ENCODE measurements around the gene HINT3. TPM values are rescaled to one million over a fixed set of nuclear protein-coding genes. Genes with fewer than 3 reads are reported as not detected.

HINT3 gene
- total RNA-seq, 1 experiment from 2014 or later: 12.7 TPM

- Histone ChIP-seq H3K27me3 (ENCODE audit: insufficient read depth, low read length) (no peaks in the 10 kb centered on the region), H3K9ac (ENCODE audit: low read length) (no peak overlapping the region), H3K79me2 (ENCODE audit: insufficient read depth, low read length) (no peaks in the 10 kb centered on the region), H2AFZ (ENCODE audit: low read depth, low read length, poor library complexity, severe bottlenecking) (no peak overlapping the region), H3K9me3 (ENCODE audit: control insufficient read depth in 1 of 2, insufficient read depth in 1 of 2, low read depth in 1 of 2, low read length in 2 of 2) (no peaks in the 10 kb centered on the region), H3K9me2 (ENCODE audit: insufficient read depth) (no peaks in the 10 kb centered on the region), H3K4me3 (replicated peaks in 1 of 2; ENCODE audit: low read depth in 1 of 2, low read length in 2 of 2) (no peak overlapping the region), H3K4me1 (ENCODE audit: control insufficient read depth in 1 of 2, insufficient read depth in 2 of 2, low read length in 2 of 2) (no peaks in the 10 kb centered on the region), H3K36me3 (ENCODE audit: control insufficient read depth in 1 of 2, insufficient read depth in 2 of 2, low read length in 2 of 2) (no peaks in the 10 kb centered on the region), H4K20me1 (ENCODE audit: insufficient read depth) (no peaks in the 10 kb centered on the region), H3K4me2 (ENCODE audit: low read length) (no peak overlapping the region), H3K27ac (ENCODE audit: low read depth, low read length) (no peak overlapping the region)
- ChIA-PET POLR2A (no interaction called here), CTCF (interaction anchor here (1.1 to 1.4 kb wide), 2 partner anchors 12 to 25 kb away, joined by 3 read pairs; no protein-coding TSS in a partner anchor), RAD21 (ENCODE audit: low non-redundant PET in 1 of 2, low total read pairs in 2 of 2, uncharacterized antibody in 2 of 2, unreplicated experiment in 2 of 2) (no interaction called here)
- BruUV-seq (replicated peaks): no TSS peak
- no peak for DNase-seq (ENCODE audit: low read depth, low spot score)
- TF ChIP-seq FOSL1 (IDR thresholded peaks at IDR 0.05; ENCODE audit: low read depth) (no peak), JUND (IDR thresholded peaks at IDR 0.05) (no peak), EZH2 (IDR thresholded peaks at IDR 0.05) (no peak), YY1 (IDR thresholded peaks at IDR 0.05; ENCODE audit: extremely low read depth, insufficient replicate concordance, low read depth, low read length) (no peak), REST (IDR thresholded peaks at IDR 0.05; ENCODE audit: low read depth) (no peak), CBX3 (IDR thresholded peaks at IDR 0.05; ENCODE audit: low read depth) (no peak), ATF3 (IDR thresholded peaks at IDR 0.05) (no peak), RAD21 (IDR thresholded peaks at IDR 0.05; ENCODE audit: low read depth) (no peak), EGR1 (IDR thresholded peaks at IDR 0.05; ENCODE audit: low read depth) (no peak), EZH2phosphoT487 (IDR thresholded peaks at IDR 0.05; ENCODE audit: borderline replicate concordance) (no peak), ZFX (IDR thresholded peaks at IDR 0.05) (no peak)
- no peak for ATAC-seq
- intact Hi-C loops (cut with micrococcal nuclease): no loop called here
Observed at GRCh38 chr6:125963817-125964216, 7.2 kb downstream of the HINT3 start.
